Fibroblast of lung (primary cell): ENCODE results near the gene ACO1. TPM values are rescaled to one million over a fixed set of nuclear protein-coding genes. Genes with fewer than 3 reads are reported as not detected.

Source experiments
- DNase-seq, 2 donors: peaks; one replicate each; pipeline versions ENCODE4 v3.0.0 to v3.0.0-alpha.2; 2010; ENCODE audit warnings: low read depth in 2 of 2
- H2AFZ ChIP-seq: 2 replicates; pipeline ENCODE4 v1.5.1; 2012; ENCODE audit warnings: low read length, control low read depth, inconsistent platforms
- H3K27ac ChIP-seq: 2 replicates; pipeline ENCODE4 v1.5.1; 2011; ENCODE audit warnings: low read length, control low read depth; ENCODE audit not compliant: insufficient read depth
- H3K27me3 ChIP-seq: 2 replicates; pipeline ENCODE4 v1.5.1; 2011; ENCODE audit warnings: mild to moderate bottlenecking, low read length; ENCODE audit not compliant: control insufficient read depth, insufficient read depth
- H3K36me3 ChIP-seq: 2 replicates; pipeline ENCODE4 v1.5.1; 2011; ENCODE audit warnings: low read length; ENCODE audit not compliant: control insufficient read depth, insufficient read depth
- H3K4me1 ChIP-seq: 2 replicates; pipeline ENCODE4 v1.5.1; 2011; ENCODE audit warnings: low read length; ENCODE audit not compliant: control insufficient read depth, insufficient read depth; ENCODE audit errors: extremely low read depth
- H3K4me2 ChIP-seq: 2 replicates; pipeline ENCODE4 v1.5.1; 2011; ENCODE audit warnings: low read length, control low read depth; ENCODE audit not compliant: insufficient read depth; ENCODE audit errors: extremely low read depth
- H3K4me3 ChIP-seq, 4 experiments: fragments of 200-600 bp in 1 of 4; sonication (generic) in 1 of 4; replicated peaks in 1 of 4; 2 replicates each; pipeline ENCODE4 v1.5.1; 2011 to 2016; ENCODE audit warnings: low read length in 4 of 4, low read depth in 3 of 4, mild to moderate bottlenecking in 3 of 4, control low read depth in 2 of 4, inconsistent platforms in 1 of 4, mixed read lengths in 1 of 4; ENCODE audit not compliant: insufficient read depth in 1 of 4; ENCODE audit errors: control extremely low read depth in 1 of 4
- H3K79me2 ChIP-seq: 2 replicates; pipeline ENCODE4 v1.5.1; 2012; ENCODE audit warnings: mild to moderate bottlenecking, low read length, inconsistent platforms; ENCODE audit not compliant: control insufficient read depth, insufficient read depth
- H3K9ac ChIP-seq: 2 replicates; pipeline ENCODE4 v1.5.1; 2011; ENCODE audit warnings: mild to moderate bottlenecking, low read length, control low read depth; ENCODE audit not compliant: insufficient read depth
- H3K9me3 ChIP-seq: 2 replicates; pipeline ENCODE4 v1.5.1; 2012; ENCODE audit warnings: low read depth, low read length; ENCODE audit not compliant: control insufficient read depth, insufficient read depth
- H4K20me1 ChIP-seq: 2 replicates; pipeline ENCODE4 v1.5.1; 2011; ENCODE audit warnings: low read length; ENCODE audit not compliant: control insufficient read depth, insufficient read depth; ENCODE audit errors: extremely low read depth
- CTCF ChIP-seq, 2 donors: IDR thresholded peaks in 1 of 2; conservative IDR thresholded peaks in 1 of 2; 1 replicate in 1 of 2; 2 replicates in 1 of 2; pipeline ENCODE4 v1.5.1; 2011 to 2012; ENCODE audit warnings: low read length in 2 of 2, control low read depth in 1 of 2, inconsistent platforms in 1 of 2, low read depth in 1 of 2, mild to moderate bottlenecking in 1 of 2
- EZH2 ChIP-seq: IDR thresholded peaks from 2 replicates; pipeline ENCODE4 v1.5.1; 2012; ENCODE audit warnings: low read length, control low read depth, mild to moderate bottlenecking; ENCODE audit errors: missing control alignments
- polyA plus RNA-seq, 2 donors: library from polyadenylated mRNA; depleted of rRNA in 1 of 2; stranded (reverse) in 1 of 2; unstranded in 1 of 2; fragments of >200 nt; gene quantifications; 2 replicates each; pipeline ENCODE4 v1.2.1, GENCODE V29; 2011 to 2012; ENCODE audit warnings: missing spikeins in 1 of 2
- total RNA-seq: library from RNA; depleted of rRNA; stranded (reverse); fragments of >200 nt; gene quantifications from 2 replicates; pipeline ENCODE4 v1.2.1, GENCODE V29; 2014

Gene ACO1
- total and polyA plus RNA-seq, 2 donors (not counting 1 experiment from before 2014, with no cell fraction given) = 77.8 to 158 TPM

GRCh38 chr9:32394381-32395049 is 10.1 kb downstream of the ACO1 start:
- Histone ChIP-seq H4K20me1 (no peaks in the 10 kb centered on the region), H3K4me2 (no peak overlapping the region), H3K4me3 (no peak overlapping the region), H2AFZ (no peak overlapping the region), H3K27ac (no peak overlapping the region), H3K4me1 (peaks cover 20% of the 10 kb centered on the region), H3K79me2 (peaks cover 35% of the 10 kb centered on the region), H3K36me3 (no peaks in the 10 kb centered on the region), H3K9ac (no peak overlapping the region), H3K27me3 (no peaks in the 10 kb centered on the region), H3K9me3 (no peaks in the 10 kb centered on the region)
- peak in 1 of 2 donors; percentile 12 for DNase-seq
- TF ChIP-seq CTCF (conservative IDR thresholded peaks at IDR 0.05 in 1 of 2, IDR thresholded peaks at IDR 0.05 in 1 of 2; ENCODE audit: low read depth in 1 of 2, low read length in 2 of 2) = no peak
- TF ChIP-seq EZH2 = no peak

GRCh38 chr9:32395510-32396216 is 11.2 kb downstream of the ACO1 start:
- Histone ChIP-seq H3K27me3 (no peaks in the 10 kb centered on the region), H2AFZ (no peak overlapping the region), H3K36me3 (no peaks in the 10 kb centered on the region), H3K27ac (peak overlapping the region; percentile 78), H4K20me1 (no peaks in the 10 kb centered on the region), H3K4me1 (peaks cover 20% of the 10 kb centered on the region), H3K79me2 (peaks cover 38% of the 10 kb centered on the region), H3K9ac (no peak overlapping the region), H3K4me3 (no peak overlapping the region), H3K9me3 (no peaks in the 10 kb centered on the region), H3K4me2 (peak overlapping the region; percentile 44)
- TF ChIP-seq CTCF (conservative IDR thresholded peaks at IDR 0.05 in 1 of 2, IDR thresholded peaks at IDR 0.05 in 1 of 2; ENCODE audit: low read depth in 1 of 2, low read length in 2 of 2) (peak; percentile 32 to 53), EZH2 (no peak)
- peak; percentile 94 to 96 for DNase-seq

GRCh38 chr9:32398207-32398606 is 13.8 kb downstream of the ACO1 start:
- Histone ChIP-seq H4K20me1 (no peaks in the 10 kb centered on the region), H3K27ac (no peak overlapping the region), H3K27me3 (no peaks in the 10 kb centered on the region), H3K4me2 (no peak overlapping the region), H3K9me3 (no peaks in the 10 kb centered on the region), H3K4me1 (peaks cover 20% of the 10 kb centered on the region), H2AFZ (no peak overlapping the region), H3K36me3 (no peaks in the 10 kb centered on the region), H3K4me3 (no peak overlapping the region), H3K79me2 (peaks cover 36% of the 10 kb centered on the region), H3K9ac (no peak overlapping the region)
- TF ChIP-seq EZH2 = no peak
- TF ChIP-seq CTCF (conservative IDR thresholded peaks at IDR 0.05 in 1 of 2, IDR thresholded peaks at IDR 0.05 in 1 of 2; ENCODE audit: low read depth in 1 of 2, low read length in 2 of 2) = no peak
- peak; percentile 30 to 65 for DNase-seq
